Posterior vena cava (tissue), 2 donors: ENCODE data around the gene MARS1. TPM values are rescaled to one million over a fixed set of nuclear protein-coding genes. Genes with fewer than 3 reads are reported as not detected.
"Not testable (repeated sequence)": the region's sequence is repeated elsewhere in the genome, so short reads cannot be mapped to it uniquely, and the experiment has no call there.

ENCODE experiments used
- DNase-seq: peaks from one replicate; pipeline ENCODE4 v3.0.0-alpha.2; 2020; ENCODE audit warnings: low spot score
- intact Hi-C, 2 donors: fragments of 100-400 bp; cut with DNase I; formaldehyde crosslinking; loops; one replicate each; pipeline versions ENCODE4 v1.14.1 to v1.14.2; 2022 to 2023
- total RNA-seq, 2 donors: library from RNA; stranded (reverse); fragmentation: NEBNext Ultra II Directional; extraction: Animal tissue kit (Norgen Biotek cat#: 25700); gene quantifications; one replicate each; pipeline ENCODE4 v1.2.1, GENCODE V29; 2021
- donor health status: DM: yes; HTN: yes; CAD: no.
- donor health status: DM: yes; HTN: yes; CAD: no.

MARS1 gene
- total RNA-seq, 2 donors from 2014 or later: 135 to 142 TPM

GRCh38 chr12:57511588-57512325 is 23.9 kb downstream of the MARS1 start:
- intact Hi-C loops: no loop called here
- no peak for DNase-seq

GRCh38 chr12:57512665-57513064 is 24.8 kb downstream of the MARS1 start:
- no peak for DNase-seq
- intact Hi-C loops: no loop called here

- intact Hi-C loops: no loop called here
- no peak for DNase-seq
Measured at GRCh38 chr12:57513266-57513665, 25.4 kb downstream of the MARS1 start.

- DNase-seq, intact Hi-C loops: not testable (repeated sequence)
Measured at GRCh38 chr12:57513677-57514076, 25.8 kb downstream of the MARS1 start.

- intact Hi-C loops, DNase-seq: not testable (repeated sequence)
Measured at GRCh38 chr12:57514246-57514645, 26.4 kb downstream of the MARS1 start.

GRCh38 chr12:57514720-57515407 is 27.0 kb downstream of the MARS1 start:
- intact Hi-C loops: no loop called here

GRCh38 chr12:57515408-57515933 is 27.6 kb downstream of the MARS1 start:
- no peak for DNase-seq
- intact Hi-C loops: no loop called here

More at GRCh38 chr12:57514720-57515407, 27.0 kb downstream of the MARS1 start:
- no peak for DNase-seq

- intact Hi-C loops: no loop called here
- no peak for DNase-seq
Measured at GRCh38 chr12:57515934-57516541, 28.2 kb downstream of the MARS1 start.

- intact Hi-C loops: no loop called here
- DNase-seq: no peak
Measured at GRCh38 chr12:57516617-57517153, 28.8 kb downstream of the MARS1 start.

GRCh38 chr12:57517187-57517586 is 29.3 kb downstream of the MARS1 start:
- DNase-seq: no peak
- intact Hi-C loops: no loop called here

GRCh38 chr12:57517718-57518117 is 29.9 kb downstream of the MARS1 start:
- intact Hi-C loops, DNase-seq: not testable (repeated sequence)

- DNase-seq: no peak
Measured at GRCh38 chr12:57518176-57518919, 30.5 kb downstream of the MARS1 start.

GRCh38 chr12:57518920-57519795 is 31.3 kb downstream of the MARS1 start:
- intact Hi-C loops: no loop called here
- DNase-seq: peak; percentile 83

More at GRCh38 chr12:57518176-57518919, 30.5 kb downstream of the MARS1 start:
- intact Hi-C loops: no loop called here

- intact Hi-C loops: no loop called here
- no peak for DNase-seq
Measured at GRCh38 chr12:57519796-57520052, 31.9 kb downstream of the MARS1 start.

- intact Hi-C loops: no loop called here
- peak; percentile 100 for DNase-seq
Measured at GRCh38 chr12:57520053-57520818, 32.4 kb downstream of the MARS1 start, which contains the start of gene DDIT3. Gene DDIT3 (minus strand): TSS chr12:57520514. CDS start chr12:57517406, 3,108 bp downstream.

- intact Hi-C loops: no loop called here
- DNase-seq: no peak
Measured at GRCh38 chr12:57521525-57522010, 33.7 kb downstream of the MARS1 start.
